ENCODE measurements around the gene PHF24.
"Not testable (repeated sequence)": the region's sequence is repeated elsewhere in the genome, so short reads cannot be mapped to it uniquely, and the experiment has no call there.

PHF24 gene

DNA sequence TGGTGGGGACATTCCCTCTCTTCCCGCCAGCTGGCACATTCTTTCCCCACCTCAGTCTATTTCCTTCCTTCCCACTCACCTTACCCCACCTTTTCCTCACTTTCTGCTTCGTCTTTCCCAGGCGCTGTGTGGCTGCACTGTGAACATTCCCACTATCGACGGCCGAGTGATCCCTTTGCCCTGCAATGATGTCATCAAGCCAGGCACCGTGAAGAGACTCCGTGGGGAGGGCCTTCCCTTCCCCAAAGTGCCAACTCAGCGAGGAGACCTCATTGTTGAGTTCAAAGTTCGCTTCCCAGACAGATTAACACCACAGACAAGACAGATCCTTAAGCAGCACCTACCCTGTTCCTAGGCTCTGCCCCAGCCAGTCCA lies 38.8 kb downstream of the PHF24 start:
- DNase-seq (ENCODE audit: low read depth): no peak

DNA sequence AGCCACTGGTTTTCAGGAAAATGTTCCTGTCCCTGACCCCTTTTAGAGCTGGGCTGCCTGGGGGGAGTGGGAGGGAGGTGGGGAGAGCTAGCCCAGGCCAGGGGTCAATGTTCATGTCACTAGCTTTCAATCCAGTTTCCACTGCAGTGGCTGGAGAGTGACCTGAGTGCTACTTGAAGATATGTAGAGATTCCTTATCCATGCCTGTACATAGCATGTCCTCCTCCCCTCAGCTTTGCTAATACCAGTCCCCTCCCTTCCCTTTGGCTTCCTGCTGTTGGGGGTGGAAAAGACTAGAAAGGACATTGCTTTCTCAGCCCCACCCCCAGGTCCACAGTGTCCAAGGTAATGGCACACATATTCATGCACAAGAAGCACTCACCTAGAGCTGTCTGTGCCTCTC lies 39.3 kb downstream of the PHF24 start:
- no peak for DNase-seq (ENCODE audit: low read depth)

DNA sequence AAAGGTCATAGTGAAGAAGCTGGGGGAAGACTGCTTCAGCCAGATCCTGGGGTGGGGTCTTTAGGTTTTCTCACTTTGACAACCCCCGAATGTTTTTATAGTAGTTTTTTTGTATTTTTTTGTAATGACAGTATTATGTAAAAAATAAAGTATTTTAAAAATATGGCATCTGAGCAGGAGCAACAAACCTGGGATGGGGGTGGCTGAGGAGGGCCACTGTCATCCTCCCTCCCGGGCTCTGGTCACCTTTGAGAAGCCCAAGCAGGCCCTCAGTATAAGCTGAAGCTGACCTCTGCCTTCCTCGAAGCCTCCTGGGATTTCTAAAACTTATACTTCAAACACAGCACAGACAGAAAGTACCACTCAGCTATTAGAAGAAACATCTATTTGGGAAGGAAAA lies 40.2 kb downstream of the PHF24 start:
- no peak for DNase-seq (ENCODE audit: low read depth)

DNA sequence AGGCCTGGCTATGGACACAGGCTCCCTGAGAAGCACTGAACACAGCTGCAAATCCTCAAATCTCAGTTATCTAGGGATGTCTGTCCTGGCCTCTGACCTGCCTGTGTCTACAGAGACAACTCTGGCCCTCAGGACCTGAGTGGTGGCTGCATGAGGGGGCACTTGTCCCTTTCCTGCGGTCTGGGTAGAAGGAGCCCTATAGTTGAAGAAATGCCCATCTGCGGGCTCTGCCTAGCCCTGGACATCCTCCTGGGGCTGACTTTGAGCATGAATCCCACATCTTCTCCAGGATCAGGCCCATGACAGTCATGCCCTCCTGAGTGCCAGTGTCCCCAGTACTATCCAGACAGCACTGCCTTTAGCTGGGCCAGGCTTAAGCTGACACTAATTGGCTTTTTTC lies 41.5 kb downstream of the PHF24 start:
- DNase-seq (ENCODE audit: low read depth): no peak

DNA sequence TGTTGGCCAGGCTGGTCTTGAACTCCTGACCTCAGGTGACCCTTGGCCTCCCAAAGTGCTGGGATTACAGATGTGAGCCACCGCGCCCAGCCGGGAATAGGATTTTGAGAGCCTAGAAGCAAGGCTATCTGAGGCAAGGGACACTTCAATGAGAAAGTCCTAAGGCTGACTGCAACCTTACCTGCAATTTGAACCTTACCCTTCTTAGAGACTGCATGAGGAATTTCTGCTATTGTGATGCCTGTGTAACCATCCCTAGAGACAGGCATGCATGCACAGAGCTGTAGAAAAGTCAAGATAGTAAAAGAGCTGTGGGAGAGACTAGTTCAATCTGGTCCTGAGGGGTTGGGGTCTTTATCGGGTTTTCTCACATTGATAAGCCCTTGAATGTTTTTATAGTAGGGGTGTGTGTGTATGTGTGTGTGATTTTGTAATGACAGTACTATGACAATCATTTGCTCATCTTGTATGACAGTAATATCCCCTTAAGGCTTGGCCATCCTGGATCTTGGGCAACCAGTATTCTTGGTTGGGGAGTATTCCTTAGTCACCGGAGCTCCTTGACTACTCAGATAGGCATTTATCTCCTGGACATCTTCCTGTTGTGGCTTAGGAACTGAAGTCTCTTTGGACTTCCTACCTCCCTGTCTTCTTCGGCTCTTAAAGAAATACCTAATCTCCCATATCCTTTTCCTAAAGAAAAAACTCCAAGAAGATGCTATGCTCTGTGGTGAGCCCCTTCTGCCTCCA lies 42.6 kb downstream of the PHF24 start:
- peak; percentile 67 for DNase-seq (ENCODE audit: low read depth)

DNA sequence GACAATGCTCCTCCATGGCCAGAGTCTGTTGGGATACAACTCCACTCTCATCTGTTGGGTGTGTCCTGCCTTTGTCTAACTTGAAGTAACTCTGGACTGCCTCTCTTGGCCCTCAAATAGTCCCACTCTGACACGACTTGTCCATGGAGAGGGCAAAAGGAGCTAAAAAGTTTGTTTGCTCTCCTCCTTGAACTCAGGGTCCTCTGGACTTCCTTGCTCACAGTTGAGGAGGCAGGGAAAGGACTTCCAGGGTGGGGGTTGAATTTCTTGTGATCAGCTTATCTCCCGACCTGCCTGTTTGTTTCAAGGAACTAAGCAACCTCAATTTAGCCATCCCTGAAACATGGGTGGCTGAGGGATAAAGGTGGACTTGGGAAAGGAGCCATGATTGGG lies 43.2 kb downstream of the PHF24 start:
- DNase-seq (ENCODE audit: low read depth): no peak

DNA sequence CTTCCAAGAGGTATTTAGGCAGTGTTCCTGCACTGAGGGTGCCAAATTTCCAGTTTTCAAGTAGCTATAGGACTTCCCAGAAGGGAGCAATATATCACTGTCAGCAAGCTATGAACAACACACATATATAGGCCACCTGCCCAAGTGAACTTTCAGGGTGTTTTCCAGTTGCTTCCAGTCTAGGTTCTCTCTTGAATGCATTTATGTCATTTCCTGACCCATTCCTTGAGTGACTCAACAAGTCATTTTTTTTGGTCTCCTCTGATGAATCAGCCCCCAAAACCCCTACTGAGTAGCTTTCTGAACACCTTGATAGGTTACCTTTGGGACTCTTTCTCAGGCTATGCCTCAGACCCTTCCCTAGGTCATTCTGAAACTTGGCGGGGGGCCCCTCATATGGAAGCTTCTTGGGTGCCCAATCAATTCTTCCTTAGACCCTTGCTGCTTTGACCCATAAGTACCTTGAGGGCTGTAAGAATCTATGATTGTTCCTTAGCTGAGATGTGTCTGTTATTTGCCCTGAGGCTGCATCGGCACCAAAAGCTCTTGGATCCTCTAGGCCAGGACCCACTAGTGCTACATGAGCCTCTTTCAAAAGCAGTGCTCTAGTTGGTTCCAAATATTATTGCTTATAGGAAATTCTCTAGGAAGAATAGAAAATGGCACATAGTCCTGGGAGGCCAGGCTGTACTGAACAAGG lies 43.9 kb downstream of the PHF24 start:
- peak; percentile 53 for DNase-seq (ENCODE audit: low read depth)

DNA sequence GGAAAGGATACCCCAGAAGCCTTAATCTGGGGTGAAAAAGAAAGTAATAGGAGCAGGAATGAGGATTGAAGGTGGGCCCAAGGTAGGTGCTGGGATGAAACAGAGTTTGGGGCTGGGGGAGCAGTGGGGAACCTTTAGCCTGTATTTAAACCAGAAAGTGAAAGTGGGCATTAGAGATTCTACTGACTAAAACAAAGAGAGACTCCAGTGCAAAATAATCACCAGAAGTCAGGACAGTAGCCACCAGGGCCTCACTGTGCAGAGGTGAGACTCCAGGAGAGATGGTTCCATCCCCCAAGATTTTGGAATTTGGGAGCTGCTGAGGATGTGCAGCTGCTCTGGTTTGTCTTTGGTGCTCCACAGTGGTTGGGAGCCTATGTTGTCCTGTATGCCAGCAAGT lies 44.5 kb downstream of the PHF24 start:
- no peak for DNase-seq (ENCODE audit: low read depth)

DNA sequence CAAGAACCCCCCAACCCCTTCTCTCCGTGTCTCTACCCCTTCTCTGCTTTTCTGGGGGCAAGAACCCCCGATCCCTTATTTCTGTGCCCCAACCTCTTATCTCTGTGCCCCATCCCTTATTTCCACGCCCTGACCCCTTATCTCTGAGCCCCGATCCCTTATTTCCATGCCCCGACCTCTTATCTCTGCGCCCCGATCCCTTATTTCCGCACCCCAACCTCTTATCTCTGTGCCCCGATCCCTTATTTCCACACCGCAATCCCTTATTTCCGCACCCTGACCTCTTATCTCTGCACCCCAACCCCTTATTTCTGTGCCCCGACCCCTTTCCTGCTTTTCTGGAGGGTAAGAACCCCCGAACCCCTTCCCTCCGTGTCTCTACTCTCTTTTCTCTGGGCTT lies 46.2 kb downstream of the PHF24 start:
- DNase-seq (ENCODE audit: low read depth): not testable (repeated sequence)

DNA sequence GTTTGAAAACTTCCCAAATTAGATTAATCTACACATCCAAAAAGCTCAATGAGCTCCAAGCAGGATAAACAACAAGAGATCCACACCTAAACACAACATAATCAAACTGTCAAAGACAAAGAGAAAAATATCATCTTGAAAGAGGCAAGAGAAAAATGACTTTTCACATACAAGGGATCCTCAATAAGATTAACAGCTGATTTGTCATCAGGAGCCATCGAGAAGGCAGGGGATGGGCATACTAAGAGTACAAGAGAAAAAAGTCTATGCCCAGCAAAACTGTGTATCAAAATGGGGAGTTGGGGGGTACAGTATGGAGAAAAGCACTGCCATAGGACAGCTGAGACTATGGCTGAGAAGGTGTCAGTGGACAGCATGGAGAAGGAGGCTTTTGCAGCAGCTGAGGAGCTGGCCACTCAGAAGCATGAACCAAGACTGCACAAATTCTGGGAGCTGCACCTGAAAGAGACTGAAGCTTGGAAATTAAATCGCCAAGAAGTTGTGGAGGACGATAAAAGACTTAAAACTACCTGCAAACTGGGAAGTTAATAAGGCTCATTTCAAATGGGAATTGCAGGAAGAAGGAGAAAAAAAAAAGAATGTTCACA lies 52.4 kb downstream of the PHF24 start:
- no peak for DNase-seq (ENCODE audit: low read depth)

DNA sequence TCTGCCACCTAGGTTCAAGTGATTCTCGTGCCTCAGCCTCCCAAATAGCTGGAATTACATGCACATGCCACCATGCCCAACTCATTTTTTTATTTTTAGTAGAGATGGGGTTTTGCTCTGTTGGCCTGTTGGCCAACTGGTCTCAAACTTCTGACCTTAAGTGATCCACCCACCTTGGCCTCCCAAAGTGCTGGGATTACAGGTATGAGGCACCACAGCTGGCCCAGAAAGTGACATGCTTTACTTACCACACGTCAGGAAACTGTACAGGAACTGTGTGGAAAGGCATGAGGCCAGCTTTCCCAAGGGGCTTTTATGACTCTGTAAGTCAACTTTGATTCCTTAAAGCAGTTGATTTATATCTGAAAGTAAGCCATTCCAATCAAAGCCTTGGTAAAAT lies 56.4 kb downstream of the PHF24 start:
- no peak for DNase-seq (ENCODE audit: low read depth)

DNA sequence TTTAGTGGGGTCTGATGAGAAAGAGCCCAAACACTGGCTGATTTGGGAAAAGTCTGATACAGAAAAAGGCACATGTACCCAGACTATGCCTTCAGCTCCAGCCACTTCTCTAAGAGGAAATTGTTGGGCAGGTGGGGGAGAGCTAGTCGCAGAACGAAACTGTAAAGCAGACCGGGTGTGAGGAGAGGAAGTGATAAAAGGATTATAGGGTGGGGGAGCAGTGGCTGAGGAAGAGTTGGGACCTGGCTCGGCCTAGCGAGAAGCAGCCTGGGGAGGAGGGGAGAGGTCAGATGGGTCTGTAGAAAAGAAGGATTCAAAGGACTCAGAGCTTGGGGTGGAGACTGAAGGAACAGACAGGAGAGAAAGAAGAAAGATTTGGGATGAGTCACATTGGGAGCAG lies 65.4 kb downstream of the PHF24 start:
- not testable (repeated sequence) for DNase-seq (ENCODE audit: low read depth)

DNA sequence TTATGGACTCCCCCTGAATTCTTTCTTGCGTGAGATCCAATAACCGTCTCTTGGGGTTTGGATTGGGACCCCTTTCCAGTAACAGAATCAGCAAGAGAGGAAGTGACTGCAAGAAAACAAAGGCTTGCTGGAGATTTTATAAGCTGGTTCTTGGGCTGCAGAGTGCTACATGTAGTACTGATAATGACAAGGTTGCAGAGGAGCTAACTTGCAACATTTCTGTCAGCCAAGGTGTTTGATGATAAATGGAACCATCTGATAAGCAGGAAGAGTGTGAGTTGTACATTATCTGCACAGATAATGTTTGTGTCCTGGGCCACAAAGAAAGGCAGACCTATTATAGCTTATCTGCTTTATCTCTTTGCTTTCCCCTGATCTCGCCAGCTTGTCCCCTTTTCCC lies 68.6 kb downstream of the PHF24 start:
- DNase-seq (ENCODE audit: low read depth): no peak

DNA sequence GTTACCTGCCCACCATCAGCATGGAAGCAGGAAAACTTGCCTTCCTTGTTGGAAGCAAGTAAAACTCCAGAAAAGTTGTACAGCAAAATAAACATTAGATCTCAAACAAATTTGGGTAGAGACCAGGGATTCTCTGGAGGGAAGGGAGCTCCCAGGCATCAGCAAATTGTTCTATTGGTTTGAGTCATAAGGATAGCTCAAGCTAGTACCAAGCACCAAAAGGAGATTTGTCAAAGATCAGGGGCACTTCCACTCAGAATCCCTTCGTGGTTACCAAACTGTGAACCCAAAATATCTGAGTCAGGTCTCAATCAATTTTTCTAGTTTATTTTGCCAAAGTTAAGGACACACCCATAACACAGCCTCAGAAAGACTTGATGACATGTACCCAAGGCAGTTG lies 69.3 kb downstream of the PHF24 start:
- no peak for DNase-seq (ENCODE audit: low read depth)

DNA sequence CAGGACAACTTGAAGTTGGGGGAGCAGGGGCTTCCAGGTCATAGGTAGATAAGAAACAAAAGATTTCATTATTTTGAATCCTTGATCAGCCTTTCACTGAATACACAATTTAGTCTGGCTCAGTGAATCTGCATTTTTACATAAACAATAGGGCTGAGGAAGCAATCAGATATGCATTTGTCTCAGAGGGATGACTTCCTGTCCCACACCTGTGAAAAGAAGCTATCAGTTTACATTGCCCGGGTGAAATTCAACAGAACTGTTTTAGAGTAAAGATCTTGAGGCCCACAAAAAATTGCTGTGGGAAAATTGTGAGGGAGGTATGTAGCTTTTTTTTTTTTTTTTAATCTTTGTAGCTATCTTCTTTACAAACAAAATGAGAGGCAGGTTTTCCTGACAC lies 69.8 kb downstream of the PHF24 start:
- DNase-seq (ENCODE audit: low read depth): no peak

DNA sequence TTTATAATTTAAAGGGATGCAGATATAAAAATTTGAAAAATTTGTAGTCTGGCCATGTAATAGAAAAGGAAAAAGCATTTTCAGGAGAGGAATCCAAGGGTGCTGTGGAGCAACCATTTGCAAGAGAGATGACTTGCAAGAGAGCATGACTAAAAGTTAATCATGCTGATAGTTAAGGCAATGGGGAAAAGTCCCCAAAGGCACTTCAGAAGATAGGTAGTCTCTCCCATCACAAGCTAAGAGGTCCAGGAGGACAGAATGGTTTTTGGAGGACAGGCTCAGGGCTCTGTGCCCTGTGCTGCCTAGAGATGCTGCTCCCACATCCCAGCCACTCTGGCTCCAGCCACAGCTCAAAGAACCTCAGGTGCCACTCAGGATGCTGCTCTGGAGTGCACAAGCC lies 70.3 kb downstream of the PHF24 start:
- no peak for DNase-seq (ENCODE audit: low read depth)

DNA sequence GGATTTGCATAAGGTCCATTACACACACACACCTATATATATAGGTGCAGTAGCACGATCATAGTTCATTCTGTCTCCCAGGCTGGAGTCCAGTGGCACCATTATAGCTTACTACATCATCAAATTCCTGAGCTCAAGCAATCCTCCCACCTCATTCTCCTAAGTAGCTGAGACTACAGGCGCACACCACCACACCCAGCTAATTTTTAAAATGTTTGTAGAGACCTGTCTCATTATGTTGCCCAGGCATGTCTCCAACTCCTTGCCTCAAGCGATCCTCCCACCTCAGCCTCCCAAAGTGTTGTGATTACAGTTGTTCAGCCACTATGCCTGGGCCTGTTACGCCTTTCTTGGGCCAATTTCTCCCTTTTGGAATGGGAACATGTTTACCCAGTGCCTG lies 71.2 kb downstream of the PHF24 start:
- DNase-seq (ENCODE audit: low read depth): no peak

DNA sequence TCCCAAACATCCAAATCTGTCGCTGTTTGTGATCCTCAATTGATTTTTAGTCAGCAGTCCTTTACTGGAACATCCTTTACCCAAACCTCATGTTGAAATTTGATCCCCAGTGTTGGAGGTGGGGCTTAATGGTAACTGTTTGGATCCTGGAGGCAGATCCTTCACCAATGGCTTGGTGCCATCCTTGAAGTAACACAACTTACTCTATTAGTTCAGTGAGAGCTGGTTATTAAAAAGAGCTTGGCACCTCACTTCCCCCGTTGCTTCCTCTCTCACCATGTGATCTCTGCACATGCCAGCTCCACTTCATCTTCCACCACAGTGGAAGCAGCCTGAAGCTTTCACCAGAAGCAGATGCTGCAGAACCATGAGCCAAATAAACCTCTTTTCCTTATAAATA lies 71.8 kb downstream of the PHF24 start:
- DNase-seq (ENCODE audit: low read depth): peak; percentile 32

All from iris pigment epithelial cell (primary cell).